HUES48 (cell line): ENCODE data around the gene OR5AU1.

Source experiments
- H3K27ac ChIP-seq: one replicate; pipeline ENCODE4 v1.7.0; 2013; ENCODE audit warnings: low read depth, low read length, inconsistent platforms
- H3K27me3 ChIP-seq: 2 replicates; pipeline ENCODE4 v1.6.1; 2013; ENCODE audit warnings: mild to moderate bottlenecking, low read length; ENCODE audit not compliant: control insufficient read depth, insufficient read depth
- H3K36me3 ChIP-seq: 2 replicates; pipeline ENCODE4 v1.6.1; 2013; ENCODE audit warnings: low read length; ENCODE audit not compliant: control insufficient read depth, insufficient read depth
- H3K4me1 ChIP-seq: 2 replicates; pipeline ENCODE4 v1.6.1; 2013; ENCODE audit warnings: mild to moderate bottlenecking, low read length; ENCODE audit not compliant: control insufficient read depth, insufficient read depth
- H3K4me3 ChIP-seq: 2 replicates; pipeline ENCODE4 v1.5.1; 2013; ENCODE audit warnings: mild to moderate bottlenecking, low read depth, low read length
- H3K9ac ChIP-seq: 2 replicates; pipeline ENCODE4 v1.6.1; 2013; ENCODE audit warnings: mild to moderate bottlenecking, low read depth, low read length, moderate library complexity
- H3K9me3 ChIP-seq: 2 replicates; pipeline ENCODE4 v1.6.1; 2013; ENCODE audit warnings: low read length; ENCODE audit not compliant: control insufficient read depth, insufficient read depth

The OR5AU1 gene

DNA sequence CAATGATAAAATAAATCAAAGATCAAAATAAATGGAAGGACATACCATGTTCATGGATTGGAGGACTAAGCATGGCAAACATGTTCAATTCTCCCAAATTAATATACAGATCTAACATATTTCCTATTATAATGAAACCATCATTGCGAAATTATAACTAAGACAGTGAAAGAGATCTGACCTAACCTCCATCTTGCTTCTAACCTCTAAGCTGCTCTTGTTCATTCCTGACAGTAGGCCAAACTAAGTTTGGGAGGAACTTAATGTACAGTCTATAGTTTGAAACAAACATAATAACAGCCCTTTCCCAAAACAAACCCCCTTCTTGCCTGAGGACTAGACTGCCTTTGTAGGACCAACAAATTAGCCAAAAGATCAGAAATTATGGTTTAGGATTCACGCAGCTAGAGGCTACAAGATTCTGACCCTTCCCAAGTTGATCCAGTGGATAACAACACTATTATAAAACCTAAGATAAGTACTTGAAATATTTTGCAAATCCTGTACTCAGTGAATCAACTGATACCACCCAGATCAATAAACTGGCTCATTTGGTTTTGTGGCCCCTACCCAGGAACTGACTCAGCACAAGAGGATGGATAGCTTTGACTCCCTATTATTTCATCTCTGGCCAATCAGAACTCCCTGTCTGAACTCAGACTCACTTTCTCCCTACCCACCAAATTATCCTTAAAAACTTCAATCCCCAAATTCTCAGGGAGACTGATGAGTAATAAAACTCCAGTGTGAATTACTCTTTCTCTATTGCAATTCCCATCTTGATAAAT is 41.7 kb upstream of the OR5AU1 start:
- H3K36me3 ChIP-seq: no peaks in the 10 kb centered on the region
- no peak overlapping the region for H3K27ac ChIP-seq
- H3K4me3 ChIP-seq: no peak overlapping the region
- H3K9me3 ChIP-seq: no peaks in the 10 kb centered on the region
- H3K9ac ChIP-seq: no peak overlapping the region
- 0 out of 2 replicates have a peak, but pooled peaks cover under 1% of the 10 kb centered on the region for H3K4me1 ChIP-seq
- no peaks in the 10 kb centered on the region for H3K27me3 ChIP-seq

DNA sequence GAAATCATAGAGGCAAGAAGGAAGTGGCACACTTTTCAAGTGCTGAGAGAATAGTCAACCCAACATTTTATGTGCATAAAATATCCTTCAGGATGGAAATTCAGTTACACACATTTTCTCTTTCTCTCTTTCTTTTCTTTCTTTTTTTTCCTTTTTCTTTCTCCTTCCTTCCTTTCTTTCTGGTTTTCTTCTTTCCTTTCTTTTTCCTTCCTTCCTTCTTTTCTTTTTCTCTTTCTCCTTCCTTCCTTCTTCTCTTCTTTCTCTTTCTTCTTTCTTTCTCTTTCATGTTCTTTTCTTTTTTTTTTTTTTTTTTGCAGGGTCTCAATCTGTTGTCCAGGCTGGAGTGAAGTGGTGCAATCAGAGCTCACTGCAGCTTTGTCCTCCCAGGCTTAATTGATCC is 38.7 kb upstream of the OR5AU1 start:
- H3K36me3 ChIP-seq: no peaks in the 10 kb centered on the region
- H3K27me3 ChIP-seq: no peaks in the 10 kb centered on the region
- H3K27ac ChIP-seq: no peak overlapping the region
- H3K9ac ChIP-seq: no peak overlapping the region
- no peaks in the 10 kb centered on the region for H3K9me3 ChIP-seq
- no peak overlapping the region for H3K4me3 ChIP-seq
- H3K4me1 ChIP-seq: peaks cover 14% of the 10 kb centered on the region

GRCh38 chr14:21192875-21193535 is 37.1 kb upstream of the OR5AU1 start:
- H3K4me3 ChIP-seq: no peak overlapping the region
- peaks cover 14% of the 10 kb centered on the region for H3K4me1 ChIP-seq
- no peaks in the 10 kb centered on the region for H3K36me3 ChIP-seq
- H3K9ac ChIP-seq: no peak overlapping the region
- no peaks in the 10 kb centered on the region for H3K27me3 ChIP-seq
- H3K27ac ChIP-seq: no peak overlapping the region
- no peaks in the 10 kb centered on the region for H3K9me3 ChIP-seq

DNA sequence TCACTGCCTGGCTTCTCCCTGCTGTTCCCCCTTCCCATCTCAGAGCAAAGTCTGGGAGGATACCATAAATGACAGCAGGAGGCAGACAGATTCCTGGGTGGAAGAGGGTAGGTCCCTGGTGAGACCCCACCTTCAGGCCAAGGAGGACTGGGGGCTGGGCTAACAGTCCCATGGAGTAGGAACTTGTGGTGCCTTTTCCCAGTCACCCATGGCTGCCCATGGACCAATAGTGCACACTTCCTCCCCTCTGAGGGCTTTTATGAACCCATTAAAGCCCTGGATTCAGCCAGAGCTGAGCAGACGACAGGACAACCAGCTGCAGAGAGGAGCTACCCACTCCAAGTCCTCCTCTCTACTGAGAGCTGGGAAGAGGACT is 36.6 kb upstream of the OR5AU1 start:
- Histone ChIP-seq H3K4me1 (peaks cover 14% of the 10 kb centered on the region), H3K9me3 (no peaks in the 10 kb centered on the region), H3K27me3 (no peaks in the 10 kb centered on the region), H3K36me3 (no peaks in the 10 kb centered on the region), H3K27ac (no peak overlapping the region), H3K4me3 (0 out of 2 replicates have a peak overlapping the region, but pooled peaks have one; percentile 13), H3K9ac (no peak overlapping the region)

GRCh38 chr14:21191809-21192446 is 36.1 kb upstream of the OR5AU1 start:
- no peak overlapping the region for H3K9ac ChIP-seq

DNA sequence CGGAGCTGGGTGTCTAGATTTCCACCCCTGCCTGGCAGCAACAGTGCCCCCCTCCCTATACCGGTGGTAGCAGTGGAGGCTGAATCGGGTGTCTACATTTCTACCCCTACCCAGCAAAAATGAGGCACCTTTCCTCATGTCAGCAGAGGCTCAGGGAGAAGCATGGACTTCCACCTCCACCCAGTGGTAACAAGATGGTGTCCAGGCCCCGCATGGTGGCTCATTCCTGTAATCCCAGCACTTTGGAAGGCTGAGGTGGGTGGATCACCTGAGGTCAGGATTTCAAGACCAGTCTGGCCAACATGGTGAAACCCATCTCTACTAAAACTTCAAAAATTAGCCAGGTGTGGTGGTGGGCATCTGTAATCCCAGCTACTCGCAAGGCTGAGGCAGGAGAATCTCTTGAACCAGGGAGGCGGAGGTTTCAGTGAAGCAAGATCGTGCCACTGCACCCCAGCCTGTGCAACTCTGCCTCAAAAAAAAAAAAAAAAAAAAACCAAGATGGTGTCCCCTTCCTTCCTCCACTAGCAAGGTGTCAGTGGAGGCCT is 35.5 kb upstream of the OR5AU1 start:
- Histone ChIP-seq H3K27ac (no peak overlapping the region), H3K4me3 (peak overlapping the region; percentile 31; the same call in 1 of the 2 replicates), H3K9ac (no peak overlapping the region), H3K27me3 (no peaks in the 10 kb centered on the region), H3K4me1 (peaks cover 14% of the 10 kb centered on the region), H3K36me3 (no peaks in the 10 kb centered on the region), H3K9me3 (no peaks in the 10 kb centered on the region)

More at GRCh38 chr14:21191809-21192446, 36.1 kb upstream of the OR5AU1 start:
- Histone ChIP-seq H3K36me3 (no peaks in the 10 kb centered on the region), H3K9me3 (no peaks in the 10 kb centered on the region), H3K27ac (no peak overlapping the region), H3K27me3 (no peaks in the 10 kb centered on the region), H3K4me1 (peaks cover 14% of the 10 kb centered on the region), H3K4me3 (peak overlapping the region; percentile 31; the same call in 1 of the 2 replicates)

GRCh38 chr14:21185491-21185890 is 29.6 kb upstream of the OR5AU1 start:
- H3K9ac ChIP-seq: no peak overlapping the region
- no peak overlapping the region for H3K27ac ChIP-seq
- no peaks in the 10 kb centered on the region for H3K9me3 ChIP-seq
- no peaks in the 10 kb centered on the region for H3K36me3 ChIP-seq
- no peaks in the 10 kb centered on the region for H3K27me3 ChIP-seq
- no peak overlapping the region for H3K4me3 ChIP-seq
- H3K4me1 ChIP-seq: no peaks in the 10 kb centered on the region

- Histone ChIP-seq H3K4me1 (no peaks in the 10 kb centered on the region), H3K27ac (no peak overlapping the region), H3K9ac (no peak overlapping the region), H3K36me3 (no peaks in the 10 kb centered on the region), H3K27me3 (no peaks in the 10 kb centered on the region), H3K9me3 (no peaks in the 10 kb centered on the region), H3K4me3 (no peak overlapping the region)
Measured at GRCh38 chr14:21184254-21184653, 28.4 kb upstream of the OR5AU1 start.

- H3K9me3 ChIP-seq: no peaks in the 10 kb centered on the region
- H3K9ac ChIP-seq: no peak overlapping the region
- no peaks in the 10 kb centered on the region for H3K27me3 ChIP-seq
- H3K4me3 ChIP-seq: no peak overlapping the region
- no peaks in the 10 kb centered on the region for H3K4me1 ChIP-seq
- H3K36me3 ChIP-seq: no peaks in the 10 kb centered on the region
- no peak overlapping the region for H3K27ac ChIP-seq
Measured at GRCh38 chr14:21182166-21182565, 26.3 kb upstream of the OR5AU1 start.

DNA sequence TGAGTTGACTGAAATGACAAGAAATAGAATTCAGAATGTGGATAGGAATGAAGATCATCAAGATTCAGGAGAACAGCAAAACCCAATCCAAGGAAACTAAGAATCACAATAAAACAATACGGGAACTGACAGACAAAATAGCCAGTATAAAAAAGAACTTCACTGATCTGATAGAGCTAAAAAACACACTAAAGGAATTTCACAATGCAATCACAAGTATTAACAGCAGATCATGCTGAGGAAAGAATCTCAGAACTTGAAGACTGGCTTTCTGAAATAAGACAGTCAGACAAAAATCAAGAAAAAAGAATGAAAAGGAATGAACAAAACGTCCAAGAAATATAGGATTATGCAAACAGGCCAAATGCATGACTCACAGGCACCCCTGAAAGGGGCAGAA is 15.3 kb upstream of the OR5AU1 start:
- Histone ChIP-seq H3K27ac (no peak overlapping the region), H3K9me3 (no peaks in the 10 kb centered on the region), H3K9ac (no peak overlapping the region), H3K36me3 (no peaks in the 10 kb centered on the region), H3K4me1 (no peaks in the 10 kb centered on the region), H3K27me3 (no peaks in the 10 kb centered on the region), H3K4me3 (no peak overlapping the region)

DNA sequence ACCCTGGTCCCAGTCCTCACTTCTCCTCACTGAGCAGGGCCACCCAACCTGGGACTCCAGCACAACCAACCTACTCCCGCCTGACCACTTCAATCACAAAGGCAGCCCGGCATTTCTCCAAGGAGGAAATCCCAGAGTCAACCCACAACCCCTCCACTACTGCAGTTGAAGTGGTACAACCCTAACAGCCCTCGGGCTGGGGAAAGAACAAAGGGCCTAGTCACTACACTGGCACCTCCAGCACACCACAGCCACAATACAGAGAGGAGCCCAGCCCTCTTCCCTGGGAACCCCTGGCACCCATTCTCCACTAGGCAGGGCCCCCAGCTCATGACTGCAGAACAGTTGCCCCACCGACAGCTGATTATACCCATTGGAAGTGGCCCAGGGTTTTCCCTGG is 13.7 kb upstream of the OR5AU1 start:
- Histone ChIP-seq H3K27me3 (no peaks in the 10 kb centered on the region), H3K9ac (no peak overlapping the region), H3K4me1 (no peaks in the 10 kb centered on the region), H3K27ac (no peak overlapping the region), H3K36me3 (no peaks in the 10 kb centered on the region), H3K4me3 (no peak overlapping the region), H3K9me3 (no peaks in the 10 kb centered on the region)
